ENCODE measurements around the gene TBC1D14. TPM values are rescaled to one million over a fixed set of nuclear protein-coding genes. Genes with fewer than 3 reads are reported as not detected.

Gene TBC1D14
- polyA plus RNA-seq, 1 of the 3 experiments (the other 2 are of a cell fraction): 39.5 TPM

GRCh38 chr4:6986781-6987587 lies 77.4 kb downstream of the TBC1D14 start (continued):
- TF ChIP-seq, protein P1, sequence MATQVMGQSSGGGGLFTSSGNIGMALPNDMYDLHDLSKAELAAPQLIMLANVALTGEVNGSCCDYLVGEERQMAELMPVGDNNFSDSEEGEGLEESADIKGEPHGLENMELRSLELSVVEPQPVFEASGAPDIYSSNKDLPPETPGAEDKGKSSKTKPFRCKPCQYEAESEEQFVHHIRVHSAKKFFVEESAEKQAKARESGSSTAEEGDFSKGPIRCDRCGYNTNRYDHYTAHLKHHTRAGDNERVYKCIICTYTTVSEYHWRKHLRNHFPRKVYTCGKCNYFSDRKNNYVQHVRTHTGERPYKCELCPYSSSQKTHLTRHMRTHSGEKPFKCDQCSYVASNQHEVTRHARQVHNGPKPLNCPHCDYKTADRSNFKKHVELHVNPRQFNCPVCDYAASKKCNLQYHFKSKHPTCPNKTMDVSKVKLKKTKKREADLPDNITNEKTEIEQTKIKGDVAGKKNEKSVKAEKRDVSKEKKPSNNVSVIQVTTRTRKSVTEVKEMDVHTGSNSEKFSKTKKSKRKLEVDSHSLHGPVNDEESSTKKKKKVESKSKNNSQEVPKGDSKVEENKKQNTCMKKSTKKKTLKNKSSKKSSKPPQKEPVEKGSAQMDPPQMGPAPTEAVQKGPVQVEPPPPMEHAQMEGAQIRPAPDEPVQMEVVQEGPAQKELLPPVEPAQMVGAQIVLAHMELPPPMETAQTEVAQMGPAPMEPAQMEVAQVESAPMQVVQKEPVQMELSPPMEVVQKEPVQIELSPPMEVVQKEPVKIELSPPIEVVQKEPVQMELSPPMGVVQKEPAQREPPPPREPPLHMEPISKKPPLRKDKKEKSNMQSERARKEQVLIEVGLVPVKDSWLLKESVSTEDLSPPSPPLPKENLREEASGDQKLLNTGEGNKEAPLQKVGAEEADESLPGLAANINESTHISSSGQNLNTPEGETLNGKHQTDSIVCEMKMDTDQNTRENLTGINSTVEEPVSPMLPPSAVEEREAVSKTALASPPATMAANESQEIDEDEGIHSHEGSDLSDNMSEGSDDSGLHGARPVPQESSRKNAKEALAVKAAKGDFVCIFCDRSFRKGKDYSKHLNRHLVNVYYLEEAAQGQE (IDR thresholded peaks at IDR 0.05; ENCODE audit: low read depth, low read length): no peak

DNA sequence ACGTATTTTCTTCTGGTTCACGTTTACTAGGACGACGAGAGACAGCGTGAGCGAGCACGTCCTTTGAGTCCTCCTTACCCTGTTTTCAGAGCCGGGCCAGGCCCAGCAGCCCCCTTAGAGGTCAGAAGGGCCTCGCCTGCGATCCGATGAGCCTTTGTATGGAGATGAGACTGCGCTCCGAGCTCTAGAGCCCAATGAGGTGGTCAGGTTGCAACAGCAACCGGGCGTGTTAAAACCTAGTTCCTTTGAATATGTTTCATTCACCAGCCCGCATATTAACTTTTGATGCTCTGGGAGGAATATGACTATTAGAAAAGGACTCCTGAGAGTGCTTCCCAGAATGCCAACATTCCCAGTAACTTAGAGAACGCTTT lies 77.9 kb downstream of the TBC1D14 start:
- ChIA-PET POLR2A (interaction anchor here (0.6 to 2.1 kb wide), 5 partner anchors 13 to 288 kb away, joined by 3 to 10 read pairs (median 5); partner anchors contain the start of genes TADA2B and TBC1D14), CTCF (interaction anchor here (1.0 to 2.8 kb wide), 9 partner anchors 11 to 114 kb away, joined by 3 to 15 read pairs (median 5); partner anchors contain the start of genes GRPEL1 and TADA2B)
- Histone ChIP-seq H3K27me3 (ENCODE audit: insufficient read depth) (no peaks in the 10 kb centered on the region), H4K20me1 (ENCODE audit: insufficient read depth) (peaks cover 16% of the 10 kb centered on the region), H3K9me3 (no peaks in the 10 kb centered on the region), H3K9ac (peak overlapping the region; percentile 80), H3K79me2 (ENCODE audit: insufficient read depth) (peaks cover 52% of the 10 kb centered on the region), H3K9me2 (no peaks in the 10 kb centered on the region), H3K36me3 (replicated peaks in 1 of 2; ENCODE audit: control insufficient read depth in 1 of 2, insufficient read depth in 2 of 2, low read length in 1 of 2) (no peaks in the 10 kb centered on the region), H3K4me2 (peak overlapping the region; percentile 85), H3F3A (replicated peaks; ENCODE audit: insufficient read depth) (peaks cover 11% of the 10 kb centered on the region), H2AFZ (ENCODE audit: low read depth) (peak overlapping the region; percentile 69; the same call in 1 of the 2 replicates), H3K4me1 (ENCODE audit: control insufficient read depth in 1 of 2, insufficient read depth in 2 of 2, low read depth in 1 of 2, low read length in 1 of 2) (peaks cover 25 to 57% of the 10 kb centered on the region in 2 experiments), H3K4me3 (ENCODE audit: low read depth in 2 of 2, low read length in 1 of 2) (peak overlapping the region; percentile 76 to 96), H3K27ac (ENCODE audit: low read depth in 2 of 2, low read length in 1 of 2) (peak overlapping the region; percentile 64 to 89)
- no peak for DNase-seq
- TF ChIP-seq, protein P2, sequence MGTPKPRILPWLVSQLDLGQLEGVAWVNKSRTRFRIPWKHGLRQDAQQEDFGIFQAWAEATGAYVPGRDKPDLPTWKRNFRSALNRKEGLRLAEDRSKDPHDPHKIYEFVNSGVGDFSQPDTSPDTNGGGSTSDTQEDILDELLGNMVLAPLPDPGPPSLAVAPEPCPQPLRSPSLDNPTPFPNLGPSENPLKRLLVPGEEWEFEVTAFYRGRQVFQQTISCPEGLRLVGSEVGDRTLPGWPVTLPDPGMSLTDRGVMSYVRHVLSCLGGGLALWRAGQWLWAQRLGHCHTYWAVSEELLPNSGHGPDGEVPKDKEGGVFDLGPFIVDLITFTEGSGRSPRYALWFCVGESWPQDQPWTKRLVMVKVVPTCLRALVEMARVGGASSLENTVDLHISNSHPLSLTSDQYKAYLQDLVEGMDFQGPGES (IDR thresholded peaks at IDR 0.05; ENCODE audit: low read depth, low read length): no peak
- TF ChIP-seq, protein P1 (IDR thresholded peaks at IDR 0.05; ENCODE audit: low read depth, low read length): no peak
- TF ChIP-seq SMC3 (IDR thresholded peaks at IDR 0.05; ENCODE audit: low read depth, low read length) (no peak), FOXJ3 (CRISPR knock-in tag; IDR thresholded peaks at IDR 0.05) (no peak)
- 3% methylated on average over 16 of the region's 17 CpGs for WGBS (ENCODE audit: low lambda C conversion rate)
